ENCODE data around the gene LRRK1.

DNA sequence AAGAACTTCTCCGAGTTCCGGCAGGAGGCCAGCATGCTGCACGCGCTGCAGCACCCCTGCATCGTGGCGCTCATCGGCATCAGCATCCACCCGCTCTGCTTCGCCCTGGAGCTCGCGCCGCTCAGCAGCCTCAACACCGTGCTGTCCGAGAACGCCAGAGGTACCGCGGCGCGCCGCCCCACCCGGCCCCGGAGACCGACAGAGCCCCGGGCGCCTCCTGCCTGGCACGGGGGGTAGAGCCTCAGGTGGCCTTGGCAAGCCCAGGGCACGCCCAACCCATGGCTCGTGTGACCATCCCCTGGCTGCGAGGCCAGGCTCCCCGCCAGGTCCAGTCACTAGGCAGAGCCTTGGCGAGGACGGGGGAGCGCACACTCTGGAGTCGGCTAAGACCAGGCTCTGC, 134.1 kb downstream of the LRRK1 start:
- TF ChIP-seq, protein P1, sequence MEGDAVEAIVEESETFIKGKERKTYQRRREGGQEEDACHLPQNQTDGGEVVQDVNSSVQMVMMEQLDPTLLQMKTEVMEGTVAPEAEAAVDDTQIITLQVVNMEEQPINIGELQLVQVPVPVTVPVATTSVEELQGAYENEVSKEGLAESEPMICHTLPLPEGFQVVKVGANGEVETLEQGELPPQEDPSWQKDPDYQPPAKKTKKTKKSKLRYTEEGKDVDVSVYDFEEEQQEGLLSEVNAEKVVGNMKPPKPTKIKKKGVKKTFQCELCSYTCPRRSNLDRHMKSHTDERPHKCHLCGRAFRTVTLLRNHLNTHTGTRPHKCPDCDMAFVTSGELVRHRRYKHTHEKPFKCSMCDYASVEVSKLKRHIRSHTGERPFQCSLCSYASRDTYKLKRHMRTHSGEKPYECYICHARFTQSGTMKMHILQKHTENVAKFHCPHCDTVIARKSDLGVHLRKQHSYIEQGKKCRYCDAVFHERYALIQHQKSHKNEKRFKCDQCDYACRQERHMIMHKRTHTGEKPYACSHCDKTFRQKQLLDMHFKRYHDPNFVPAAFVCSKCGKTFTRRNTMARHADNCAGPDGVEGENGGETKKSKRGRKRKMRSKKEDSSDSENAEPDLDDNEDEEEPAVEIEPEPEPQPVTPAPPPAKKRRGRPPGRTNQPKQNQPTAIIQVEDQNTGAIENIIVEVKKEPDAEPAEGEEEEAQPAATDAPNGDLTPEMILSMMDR (IDR thresholded peaks at IDR 0.05) = no peak
- no peak for TF ChIP-seq EP300 (IDR thresholded peaks at IDR 0.05)
- no peak for TF ChIP-seq POLR2AphosphoS5 (IDR thresholded peaks at IDR 0.05)
